Loucy (cell line): ENCODE data around the gene ITGB6.

Source experiments
- EZH2phosphoT487 ChIP-seq: fragments of 200-600 bp; IDR thresholded peaks from 2 replicates; pipeline ENCODE4 v1.6.1; 2018; ENCODE audit warnings: antibody characterized with exemption, mild to moderate bottlenecking, moderate library complexity, borderline replicate concordance
- TF ChIP-seq, protein P1 (sequence below): fragments of 200-600 bp; sonication (generic); conservative IDR thresholded peaks from 2 replicates; pipeline ENCODE4 v1.5.1; 2014; ENCODE audit warnings: mild to moderate bottlenecking, antibody characterized with exemption, low read length

DNA sequence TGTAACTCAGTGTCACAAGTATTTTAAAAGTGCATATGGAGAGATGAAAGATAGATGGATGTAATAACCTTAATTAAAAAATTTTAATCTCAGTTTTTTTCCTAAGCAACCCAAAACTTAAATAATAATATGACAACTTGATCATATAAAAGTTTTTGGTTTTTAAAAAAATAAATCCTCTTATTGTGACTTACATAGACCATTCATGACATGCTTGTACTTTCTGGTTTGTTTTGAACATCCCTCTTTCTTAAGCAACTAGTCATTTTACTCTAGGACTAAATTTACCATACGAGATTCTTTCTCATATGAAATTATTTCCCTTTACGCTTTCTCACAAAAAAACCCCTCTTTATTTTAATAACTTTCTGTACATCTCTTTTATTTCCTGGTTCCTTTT, 131.2 kb downstream of the ITGB6 start:
- TF ChIP-seq, protein P1, sequence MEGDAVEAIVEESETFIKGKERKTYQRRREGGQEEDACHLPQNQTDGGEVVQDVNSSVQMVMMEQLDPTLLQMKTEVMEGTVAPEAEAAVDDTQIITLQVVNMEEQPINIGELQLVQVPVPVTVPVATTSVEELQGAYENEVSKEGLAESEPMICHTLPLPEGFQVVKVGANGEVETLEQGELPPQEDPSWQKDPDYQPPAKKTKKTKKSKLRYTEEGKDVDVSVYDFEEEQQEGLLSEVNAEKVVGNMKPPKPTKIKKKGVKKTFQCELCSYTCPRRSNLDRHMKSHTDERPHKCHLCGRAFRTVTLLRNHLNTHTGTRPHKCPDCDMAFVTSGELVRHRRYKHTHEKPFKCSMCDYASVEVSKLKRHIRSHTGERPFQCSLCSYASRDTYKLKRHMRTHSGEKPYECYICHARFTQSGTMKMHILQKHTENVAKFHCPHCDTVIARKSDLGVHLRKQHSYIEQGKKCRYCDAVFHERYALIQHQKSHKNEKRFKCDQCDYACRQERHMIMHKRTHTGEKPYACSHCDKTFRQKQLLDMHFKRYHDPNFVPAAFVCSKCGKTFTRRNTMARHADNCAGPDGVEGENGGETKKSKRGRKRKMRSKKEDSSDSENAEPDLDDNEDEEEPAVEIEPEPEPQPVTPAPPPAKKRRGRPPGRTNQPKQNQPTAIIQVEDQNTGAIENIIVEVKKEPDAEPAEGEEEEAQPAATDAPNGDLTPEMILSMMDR: no peak
- no peak for TF ChIP-seq EZH2phosphoT487
